SH-SY5Y (cell line): ENCODE results near the gene CNOT6L.

Experiments used
- GATA2 ChIP-seq: IDR thresholded peaks from 2 replicates; pipeline ENCODE4 v1.6.1; 2011; ENCODE audit warnings: mild to moderate bottlenecking, low read depth, low read length
- GATA3 ChIP-seq: IDR thresholded peaks from 2 replicates; pipeline ENCODE4 v1.6.1; 2011; ENCODE audit warnings: low read depth, mild to moderate bottlenecking, low read length, moderate library complexity

- no peak for TF ChIP-seq GATA2
- no peak for TF ChIP-seq GATA3
Measured at GRCh38 chr4:77751764-77752163, 67.4 kb downstream of the CNOT6L start.
